ENCODE data around the gene SEC11A. TPM values are rescaled to one million over a fixed set of nuclear protein-coding genes. Genes with fewer than 3 reads are reported as not detected.

The SEC11A gene
- total RNA-seq, 1 donor: 292 TPM

GRCh38 chr15:84721371-84721770 is 5.4 kb upstream of the SEC11A start:
- no peak overlapping the region for H3K4me3 ChIP-seq (ENCODE audit: low read depth, low read length)
- no peak for DNase-seq (ENCODE audit: low read depth)
- TF ChIP-seq CTCF (IDR thresholded peaks at IDR 0.05; ENCODE audit: insufficient read depth, low read length): no peak

- DNase-seq (ENCODE audit: low read depth): peak; percentile 44
- TF ChIP-seq CTCF (IDR thresholded peaks at IDR 0.05; ENCODE audit: insufficient read depth, low read length): no peak
Measured at GRCh38 chr15:84715441-84716035, 401 bp downstream of the SEC11A start.

DNA sequence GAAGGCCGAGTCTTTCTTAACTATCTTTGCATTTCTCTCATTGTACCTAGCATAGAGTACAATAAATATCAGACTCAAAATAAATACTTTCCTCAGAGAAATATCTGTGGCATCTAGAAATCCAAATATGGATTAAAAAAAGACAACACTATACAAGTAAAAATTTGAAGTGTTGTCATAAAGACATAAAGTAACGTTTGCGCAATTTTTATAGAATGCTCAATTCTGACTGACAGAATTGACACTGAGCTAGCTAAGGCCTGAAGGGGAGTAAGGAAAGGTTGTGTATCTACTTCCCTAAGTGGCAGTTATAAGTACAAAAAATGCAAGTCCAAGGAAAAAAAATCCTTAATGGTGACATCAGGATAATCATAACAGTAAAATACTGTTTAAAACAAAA is 1.1 kb downstream of the SEC11A start:
- DNase-seq (ENCODE audit: low read depth): no peak
- TF ChIP-seq CTCF (IDR thresholded peaks at IDR 0.05; ENCODE audit: insufficient read depth, low read length): no peak
- peak overlapping the region; percentile 91 for H3K4me3 ChIP-seq (ENCODE audit: low read depth, low read length)

More at GRCh38 chr15:84715441-84716035, 401 bp downstream of the SEC11A start:
- peak overlapping the region; percentile 91 for H3K4me3 ChIP-seq (ENCODE audit: low read depth, low read length)

GRCh38 chr15:84714372-84714771 is 1.6 kb downstream of the SEC11A start:
- H3K4me3 ChIP-seq (ENCODE audit: low read depth, low read length): peak overlapping the region; percentile 91
- no peak for TF ChIP-seq CTCF (IDR thresholded peaks at IDR 0.05; ENCODE audit: insufficient read depth, low read length)
- no peak for DNase-seq (ENCODE audit: low read depth)

DNA sequence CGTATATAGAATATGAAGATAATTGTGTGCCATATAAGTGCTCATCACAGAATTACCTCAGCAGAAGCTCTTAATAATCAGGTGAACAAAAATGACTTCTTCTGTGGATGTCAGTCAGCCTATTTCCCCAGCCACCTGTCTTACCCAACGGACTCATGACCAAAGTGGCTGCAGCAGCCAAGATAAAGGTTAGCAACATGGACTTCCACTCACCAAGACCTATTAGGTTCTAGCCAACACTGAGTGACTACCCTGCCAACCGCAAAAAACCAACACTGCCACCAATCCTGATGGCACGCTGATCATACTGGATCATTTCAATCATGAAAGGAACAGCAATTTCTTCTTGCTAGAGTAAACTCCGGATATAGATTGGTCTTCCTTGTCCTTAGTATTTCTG is 12.1 kb downstream of the SEC11A start:
- TF ChIP-seq CTCF (IDR thresholded peaks at IDR 0.05; ENCODE audit: insufficient read depth, low read length): no peak
- DNase-seq (ENCODE audit: low read depth): no peak

DNA sequence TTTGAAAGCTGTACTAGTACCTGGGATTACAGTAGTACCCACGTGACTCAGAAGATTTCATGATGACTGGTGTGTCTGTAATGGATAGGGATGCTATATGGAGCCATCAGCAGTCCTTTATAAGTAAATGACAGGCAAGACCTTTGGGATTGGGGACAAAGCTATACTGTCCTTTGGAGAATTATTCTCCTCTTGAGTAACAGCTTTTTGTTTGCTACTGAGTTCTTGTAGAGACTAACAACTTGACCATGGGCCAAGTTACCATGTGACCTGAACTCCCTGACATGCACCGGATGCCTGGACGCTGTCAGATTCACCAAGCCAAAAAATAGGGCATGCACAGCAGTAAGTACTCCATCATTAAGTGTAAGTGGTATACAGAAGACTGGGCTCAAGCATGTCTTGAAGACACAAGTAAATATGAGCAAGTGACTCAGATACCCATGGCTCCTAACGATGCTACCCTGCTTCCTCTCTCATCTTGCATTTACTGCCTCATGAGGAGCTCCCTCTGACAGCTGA is 12.9 kb downstream of the SEC11A start:
- DNase-seq (ENCODE audit: low read depth): peak; percentile 74
- H3K4me3 ChIP-seq (ENCODE audit: low read depth, low read length): no peak overlapping the region
- no peak for TF ChIP-seq CTCF (IDR thresholded peaks at IDR 0.05; ENCODE audit: insufficient read depth, low read length)

More for the DNA sequence above, 12.1 kb downstream of the SEC11A start:
- no peak overlapping the region for H3K4me3 ChIP-seq (ENCODE audit: low read depth, low read length)

All from fibroblast of the aortic adventitia (primary cell).